RWPE2 (cell line): ENCODE data around the gene KRTAP5-1.
A peak's percentile ranks its signal among the peaks of the same experiment; 100 is the strongest.

Experiments
- ATAC-seq: fragments of 200-7000 bp; cut with Tn5 transposase; 3 replicates; pipeline ENCODE4 v1.9.1; 2021; ENCODE audit warnings: low read depth
- DNase-seq: peaks from one replicate; pipeline ENCODE4 v3.0.0-alpha.2; 2020; ENCODE audit warnings: low spot score
- H3K27ac ChIP-seq: fragments of 450-650 bp; 2 replicates; pipeline ENCODE4 v1.5.1; 2017; ENCODE audit warnings: mild to moderate bottlenecking; ENCODE audit not compliant: poor library complexity, severe bottlenecking
- H3K27me3 ChIP-seq: fragments of 250-450 bp; sonication (Bioruptor Pico); 2 replicates; pipeline ENCODE4 v1.5.1; 2021; ENCODE audit warnings: mild to moderate bottlenecking, moderate library complexity; ENCODE audit not compliant: insufficient read depth, poor library complexity, severe bottlenecking
- H3K36me3 ChIP-seq: fragments of 250-450 bp; sonication (Bioruptor Pico); 2 replicates; pipeline ENCODE4 v1.5.1; 2020; ENCODE audit warnings: low read depth, mild to moderate bottlenecking, moderate library complexity
- H3K4me1 ChIP-seq: fragments of 250-450 bp; sonication (Bioruptor Pico); 2 replicates; pipeline ENCODE4 v1.5.1; 2021; ENCODE audit warnings: mild to moderate bottlenecking, moderate library complexity; ENCODE audit not compliant: insufficient read depth, poor library complexity, severe bottlenecking
- H3K4me3 ChIP-seq: fragments of 250-450 bp; sonication (Bioruptor Pico); 2 replicates; pipeline ENCODE4 v1.5.1; 2021; ENCODE audit warnings: mild to moderate bottlenecking, moderate library complexity; ENCODE audit not compliant: severe bottlenecking
- H3K9me3 ChIP-seq: fragments of 250-450 bp; sonication (Bioruptor Pico); 2 replicates; pipeline ENCODE4 v1.5.1; 2021; ENCODE audit warnings: mild to moderate bottlenecking, moderate library complexity; ENCODE audit not compliant: severe bottlenecking
- CTCF ChIP-seq: fragments of 450-650 bp; IDR thresholded peaks from one replicate; pipeline ENCODE4 v1.5.1; 2017; ENCODE audit warnings: mild to moderate bottlenecking, moderate library complexity; ENCODE audit not compliant: poor library complexity, severe bottlenecking

Gene KRTAP5-1

GRCh38 chr11:1559111-1559951, 25.8 kb downstream of the KRTAP5-1 start:
- Histone ChIP-seq H3K4me3 (no peak overlapping the region), H3K4me1 (peaks cover 22% of the 10 kb centered on the region), H3K36me3 (no peaks in the 10 kb centered on the region), H3K9me3 (no peaks in the 10 kb centered on the region), H3K27me3 (no peaks in the 10 kb centered on the region), H3K27ac (peak overlapping the region; percentile 80)
- DNase-seq = peak; percentile 92
- TF ChIP-seq CTCF = no peak
- ATAC-seq = peak; percentile 72

- no peak for TF ChIP-seq CTCF
- ATAC-seq (peak; percentile 6), DNase-seq (peak; percentile 49)
- no peaks in the 10 kb centered on the region for H3K36me3 ChIP-seq
- H3K9me3 ChIP-seq = no peaks in the 10 kb centered on the region
- peak overlapping the region; percentile 0 for H3K4me3 ChIP-seq
- peaks cover 2% of the 10 kb centered on the region for H3K27me3 ChIP-seq
- peak overlapping the region; percentile 80 for H3K27ac ChIP-seq
- H3K4me1 ChIP-seq = peaks cover 26% of the 10 kb centered on the region
Observed at GRCh38 chr11:1558775-1559110, 26.3 kb downstream of the KRTAP5-1 start.

GRCh38 chr11:1557904-1558774, 26.9 kb downstream of the KRTAP5-1 start:
- DNase-seq (no peak), ATAC-seq (peak; percentile 24; the same call in 2 of the 3 replicates)
- Histone ChIP-seq H3K4me3 (peak overlapping the region; percentile 0), H3K27me3 (peaks cover 4% of the 10 kb centered on the region), H3K9me3 (no peaks in the 10 kb centered on the region), H3K4me1 (peaks cover 27% of the 10 kb centered on the region), H3K27ac (peak overlapping the region; percentile 80), H3K36me3 (no peaks in the 10 kb centered on the region)
- TF ChIP-seq CTCF = no peak

GRCh38 chr11:1557051-1557884, 27.8 kb downstream of the KRTAP5-1 start:
- TF ChIP-seq CTCF = no peak
- Histone ChIP-seq H3K9me3 (no peaks in the 10 kb centered on the region), H3K27me3 (peaks cover 4% of the 10 kb centered on the region), H3K4me3 (no peak overlapping the region), H3K27ac (peak overlapping the region; percentile 80), H3K4me1 (peaks cover 27% of the 10 kb centered on the region), H3K36me3 (no peaks in the 10 kb centered on the region)
- DNase-seq (no peak), ATAC-seq (no peak)
